Measurements from ENCODE around the gene LOC101059915.
"Not testable (repeated sequence)": the region's sequence is repeated elsewhere in the genome, so short reads cannot be mapped to it uniquely, and the experiment has no call there.

LOC101059915 gene

DNA sequence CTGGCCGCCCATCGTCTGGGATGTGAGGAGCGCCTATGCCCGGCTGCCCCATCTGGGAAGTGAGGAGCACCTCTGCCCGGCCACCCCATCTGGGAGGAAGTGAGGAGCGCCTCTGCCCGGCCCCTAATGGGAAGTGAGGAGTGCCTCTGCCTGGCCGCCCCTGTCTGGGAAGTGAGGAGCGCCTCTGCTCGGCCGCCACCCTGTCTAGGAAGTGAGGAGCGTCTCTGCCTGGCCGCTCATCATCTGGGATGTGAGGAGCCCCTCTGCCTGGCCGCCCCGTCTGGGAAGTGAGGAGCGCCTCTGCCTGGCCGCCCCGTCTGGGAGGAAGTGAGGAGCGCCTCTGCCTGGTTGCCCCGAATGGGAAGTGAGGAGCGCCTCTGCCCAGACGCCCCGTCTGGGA is 8.3 kb downstream of the LOC101059915 start:
- not testable (repeated sequence) for DNase-seq (ENCODE audit: low read depth)

DNA sequence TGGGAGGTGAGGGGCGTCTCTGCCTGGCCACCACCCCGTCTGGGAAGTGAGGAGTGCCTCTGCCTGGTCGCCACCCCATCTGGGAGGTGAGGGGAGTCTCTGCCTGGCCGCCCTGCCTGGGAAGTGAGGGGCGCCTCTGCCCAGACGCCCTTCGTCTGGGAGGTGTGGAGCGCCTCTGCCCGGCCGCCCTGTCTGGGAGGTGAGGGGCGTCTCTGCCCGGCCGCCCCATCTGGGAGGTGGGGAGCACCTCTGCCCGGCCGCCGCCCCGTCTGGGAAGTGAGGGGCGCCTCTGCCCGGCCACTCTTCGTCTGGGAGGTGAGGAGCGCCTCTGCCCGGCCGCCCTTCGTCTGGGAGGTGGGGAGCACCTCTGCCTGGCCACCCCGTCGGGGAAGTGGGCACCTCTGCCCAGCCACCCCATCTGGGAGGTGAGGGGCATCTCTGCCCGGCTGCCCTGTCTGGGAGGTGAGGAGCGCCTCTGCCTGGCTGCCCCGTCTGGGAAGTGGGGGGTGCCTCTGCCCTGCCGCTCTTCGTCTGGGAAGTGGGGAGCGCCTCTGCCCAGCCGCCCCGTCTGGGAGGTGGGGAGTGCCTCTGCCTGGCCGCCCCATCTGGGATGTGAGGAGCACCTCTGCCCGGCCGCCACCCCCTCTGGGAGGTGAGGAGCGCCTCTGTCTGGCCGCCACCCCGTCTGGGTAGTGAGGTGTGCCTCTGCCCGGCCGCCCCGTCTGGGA is 8.9 kb downstream of the LOC101059915 start:
- not testable (repeated sequence) for DNase-seq (ENCODE audit: low read depth)

DNA sequence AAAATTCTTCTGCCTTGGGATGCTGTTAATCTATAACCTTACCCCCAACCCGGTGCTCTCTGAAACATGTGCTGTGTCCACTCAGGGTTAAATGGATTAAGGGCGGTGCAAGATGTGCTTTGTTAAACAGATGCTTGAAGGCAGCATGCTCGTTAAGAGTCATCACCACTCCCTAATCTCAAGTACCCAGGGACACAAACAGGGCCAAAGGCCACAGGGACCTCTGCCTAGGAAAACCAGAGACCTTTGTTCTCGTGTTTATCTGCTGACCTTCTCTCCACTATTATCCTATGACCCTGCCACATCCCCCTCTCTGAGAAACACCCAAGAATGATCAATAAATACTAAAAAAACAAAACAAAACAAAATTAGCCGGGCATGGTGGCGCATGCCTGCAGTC is 9.8 kb downstream of the LOC101059915 start:
- DNase-seq (ENCODE audit: low read depth), result not testable (repeated sequence)

DNA sequence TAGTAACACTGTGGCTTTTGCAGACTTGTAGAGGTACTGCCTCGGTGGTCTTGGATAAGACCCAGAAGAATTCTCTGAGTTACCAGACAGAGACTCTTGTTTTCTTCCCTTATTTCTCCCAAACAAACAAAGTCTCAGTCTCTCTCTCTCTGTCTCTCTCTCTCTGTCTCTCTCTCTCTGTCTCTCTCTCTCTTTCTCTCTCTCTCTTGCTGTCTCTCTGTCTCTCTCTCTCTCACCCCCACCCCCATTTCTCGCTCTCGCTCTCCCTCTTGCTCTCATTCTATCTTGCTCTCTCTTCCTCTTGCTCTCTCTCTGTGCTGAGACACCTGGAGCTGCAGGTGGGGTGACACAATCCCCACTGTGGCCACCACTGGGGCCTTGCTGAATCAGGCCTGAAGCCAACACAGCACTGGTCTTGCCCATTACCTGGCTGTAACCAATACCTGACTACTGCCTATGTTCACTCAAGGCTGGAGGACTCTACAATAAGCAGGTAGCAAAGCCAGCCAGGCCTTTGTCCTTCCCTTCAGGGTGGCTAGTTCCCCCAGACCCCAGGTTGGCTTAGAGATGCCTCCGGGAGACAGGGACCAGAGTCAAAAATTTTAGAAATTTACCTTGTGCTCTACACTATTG is 12.3 kb downstream of the LOC101059915 start:
- no peak for DNase-seq (ENCODE audit: low read depth)

DNA sequence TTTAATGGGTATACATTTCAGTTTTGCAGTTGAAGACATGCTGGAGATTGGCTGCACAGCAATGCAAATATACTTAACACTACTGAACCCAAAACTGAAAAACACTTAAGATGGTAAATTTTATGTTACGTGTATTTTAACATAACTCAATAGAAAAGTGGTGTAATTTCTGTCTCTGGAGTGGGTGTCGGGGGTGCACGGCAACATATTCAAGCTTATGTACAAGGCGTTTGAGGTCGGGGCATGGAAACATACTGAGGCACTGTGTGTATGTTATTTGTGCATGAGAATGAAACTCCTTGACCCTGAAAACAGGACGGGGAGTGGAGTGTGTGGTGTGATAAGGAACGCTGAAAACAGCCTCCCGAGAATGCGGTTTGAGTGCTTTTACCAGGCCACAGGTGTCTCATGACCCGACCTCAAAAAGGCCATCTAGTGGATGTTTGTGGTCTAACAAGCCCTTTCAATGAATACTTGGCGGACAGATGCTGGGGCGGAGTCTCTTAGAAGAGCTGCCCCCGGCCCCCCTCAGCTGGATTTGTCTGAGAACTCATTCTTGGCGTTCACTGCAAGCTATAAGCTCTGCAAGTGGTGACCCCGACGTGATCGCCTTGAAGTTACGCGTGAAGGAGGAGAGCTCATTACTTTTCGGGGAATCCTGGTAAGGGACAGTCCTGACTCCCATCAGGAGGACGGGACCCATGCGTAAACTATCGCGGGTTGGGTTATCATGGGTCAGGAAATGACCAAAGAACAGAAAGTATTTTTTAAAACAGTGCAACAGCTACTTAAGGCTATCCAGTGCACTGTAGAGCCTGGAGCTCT is 29.5 kb downstream of the LOC101059915 start:
- not testable (repeated sequence) for DNase-seq (ENCODE audit: low read depth)

DNA sequence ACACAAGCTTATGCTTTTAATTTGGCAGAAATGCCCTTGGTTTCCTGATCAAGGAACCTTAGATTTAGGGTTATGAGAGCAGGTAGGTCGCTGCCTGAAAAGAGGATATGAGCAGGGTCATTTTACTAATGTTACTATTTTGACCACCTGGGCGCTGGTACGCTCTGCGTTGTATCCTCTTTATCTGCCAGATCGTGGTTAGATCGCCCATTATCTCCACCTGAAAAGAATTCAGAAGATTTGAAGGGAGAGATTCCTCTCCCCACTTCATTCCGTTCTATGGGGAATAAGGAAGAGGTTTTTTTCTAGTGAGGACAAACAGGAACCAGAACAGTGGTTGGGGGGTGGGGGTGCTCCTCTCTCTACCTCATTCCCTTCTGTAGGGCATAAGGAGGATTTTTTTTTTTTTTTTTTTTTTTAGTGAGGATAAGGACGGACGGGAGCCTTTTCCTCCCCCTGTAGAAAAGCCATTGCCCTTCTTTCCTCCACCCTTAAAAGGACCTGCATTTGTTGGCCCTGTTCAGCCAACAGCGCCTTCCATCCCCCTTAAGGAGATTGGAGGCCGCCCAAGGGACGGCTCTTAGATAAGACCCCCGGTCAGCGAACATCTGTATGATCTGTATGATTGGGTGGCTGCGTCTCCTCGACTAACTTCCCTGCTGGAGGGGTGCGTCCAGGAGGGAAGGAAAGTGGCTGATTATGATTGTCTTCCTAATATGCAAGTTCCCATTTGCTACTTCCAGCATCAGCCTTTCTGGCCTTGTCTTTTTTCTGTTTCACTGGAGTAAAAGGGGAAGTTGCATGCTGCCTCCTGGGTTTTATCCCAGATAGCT is 30.3 kb downstream of the LOC101059915 start:
- not testable (repeated sequence) for DNase-seq (ENCODE audit: low read depth)

DNA sequence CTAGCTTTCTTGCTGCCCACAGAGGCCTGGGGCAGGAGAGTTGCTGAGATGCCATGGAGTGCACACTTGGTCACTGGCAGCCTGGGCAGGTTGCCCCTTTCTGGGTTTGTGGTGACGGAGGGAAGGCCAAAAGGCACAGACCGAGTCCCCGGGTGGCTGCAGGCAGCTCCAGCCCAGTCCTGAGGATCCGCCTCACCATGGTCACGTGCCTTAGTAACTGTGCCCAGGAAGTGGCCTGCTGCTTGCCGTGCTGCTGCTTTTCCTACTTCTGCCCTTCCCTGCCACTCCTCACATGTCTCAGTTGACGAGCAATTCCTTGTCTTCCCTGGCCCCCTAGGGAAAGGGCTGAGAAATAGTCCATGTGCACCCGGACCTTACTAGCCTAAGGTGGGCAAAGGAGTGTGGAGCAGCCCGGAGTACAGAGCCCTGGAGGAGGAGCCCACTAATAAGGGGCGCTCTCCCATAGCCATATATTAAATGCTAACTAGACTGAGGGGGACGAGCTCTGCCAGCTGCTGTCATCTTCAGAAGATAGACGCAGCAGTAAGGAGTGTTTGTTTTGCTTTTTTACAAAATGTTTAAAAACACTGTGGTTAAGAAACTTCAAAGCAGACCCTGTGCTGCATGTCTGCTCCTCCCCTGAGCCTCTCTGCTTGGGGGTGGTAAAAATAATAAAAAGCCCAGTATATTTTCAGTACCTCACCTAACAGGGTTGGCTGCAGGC is 31.1 kb downstream of the LOC101059915 start:
- DNase-seq (ENCODE audit: low read depth), result not testable (repeated sequence)

DNA sequence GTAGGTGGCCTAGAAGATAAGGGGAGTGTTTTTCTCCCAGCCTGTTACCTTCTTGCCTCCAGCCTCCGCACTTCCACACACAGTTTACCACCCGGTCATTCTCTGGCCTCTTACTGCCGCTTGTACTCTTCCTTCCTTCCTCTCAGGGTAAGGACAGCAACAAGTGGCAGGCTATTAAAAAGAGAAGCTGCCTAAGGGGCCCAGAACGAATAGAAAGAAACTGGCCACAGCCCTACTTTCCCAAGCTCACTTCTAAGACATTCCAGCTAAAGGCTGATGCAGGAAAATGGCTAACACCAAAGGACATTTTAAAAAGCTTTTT is 31.6 kb downstream of the LOC101059915 start:
- DNase-seq (ENCODE audit: low read depth), result not testable (repeated sequence)

DNA sequence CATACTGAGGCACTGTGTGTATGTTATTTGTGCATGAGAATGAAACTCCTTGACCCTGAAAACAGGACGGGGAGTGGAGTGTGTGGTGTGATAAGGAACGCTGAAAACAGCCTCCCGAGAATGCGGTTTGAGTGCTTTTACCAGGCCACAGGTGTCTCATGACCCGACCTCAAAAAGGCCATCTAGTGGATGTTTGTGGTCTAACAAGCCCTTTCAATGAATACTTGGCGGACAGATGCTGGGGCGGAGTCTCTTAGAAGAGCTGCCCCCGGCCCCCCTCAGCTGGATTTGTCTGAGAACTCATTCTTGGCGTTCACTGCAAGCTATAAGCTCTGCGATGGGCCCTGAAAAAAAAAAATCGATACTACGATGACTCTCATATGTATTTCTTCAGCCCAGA is 35.5 kb downstream of the LOC101059915 start:
- DNase-seq (ENCODE audit: low read depth), result not testable (repeated sequence)

DNA sequence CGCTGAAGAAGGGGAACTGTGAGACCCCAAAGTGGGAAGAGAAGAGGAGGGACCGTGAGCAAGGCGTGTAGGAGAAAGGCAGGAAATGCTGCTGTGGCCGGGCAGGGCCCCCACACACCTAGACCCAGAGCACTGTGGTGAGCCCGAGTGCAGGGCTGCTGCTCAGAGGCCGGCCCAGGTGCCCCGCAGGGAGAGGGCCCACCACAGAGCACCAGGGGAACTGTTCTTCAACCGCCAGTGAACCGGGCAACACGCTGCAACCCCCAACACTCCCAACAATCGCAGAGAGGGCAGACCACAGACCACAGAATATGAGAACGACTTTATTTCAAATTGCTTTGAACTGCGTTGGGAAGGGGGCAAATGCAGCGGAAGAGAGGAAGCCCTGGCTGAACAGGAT is 46.7 kb downstream of the LOC101059915 start:
- DNase-seq (ENCODE audit: low read depth), result not testable (repeated sequence)

DNA sequence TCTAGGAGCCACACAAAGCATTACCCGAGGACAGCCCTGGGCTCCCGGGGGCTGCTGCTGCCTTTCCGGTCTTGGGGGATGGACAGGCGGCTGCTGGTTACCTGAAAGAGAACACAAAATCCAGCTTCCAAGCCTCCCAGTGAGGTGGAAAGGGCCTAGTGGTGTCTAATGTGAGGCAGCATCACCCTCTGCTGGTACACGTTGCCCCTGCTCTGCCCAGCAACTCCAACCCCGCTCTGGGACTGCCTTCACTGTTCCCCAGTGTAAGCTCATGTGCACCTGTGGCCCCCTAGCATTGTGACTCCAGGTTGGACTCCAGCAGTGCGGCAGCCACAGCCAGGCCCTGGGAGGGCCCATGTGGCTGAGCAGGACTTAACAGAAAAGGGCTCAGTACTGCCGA is 48.2 kb downstream of the LOC101059915 start:
- not testable (repeated sequence) for DNase-seq (ENCODE audit: low read depth)

DNA sequence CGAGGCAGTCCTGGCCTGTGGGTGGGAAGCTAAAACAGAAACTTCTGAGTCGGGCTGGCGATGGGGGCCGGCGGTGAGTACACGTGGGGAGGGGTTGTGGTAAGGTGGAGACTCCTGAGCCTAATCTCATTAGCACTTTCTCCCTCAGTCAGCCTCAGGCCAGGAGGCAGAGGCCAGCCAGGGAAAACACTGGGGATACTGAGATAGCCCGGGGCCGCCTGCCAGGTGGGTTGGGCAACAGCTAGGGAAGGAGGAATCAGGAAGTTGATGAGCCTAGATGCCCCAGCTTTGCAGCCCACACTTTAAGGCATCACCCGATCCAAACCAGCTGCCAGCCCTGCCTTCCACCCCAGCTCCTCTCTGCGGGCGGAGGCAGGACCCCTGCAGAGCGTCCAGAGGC is 49.0 kb downstream of the LOC101059915 start:
- DNase-seq (ENCODE audit: low read depth), result not testable (repeated sequence)

DNA sequence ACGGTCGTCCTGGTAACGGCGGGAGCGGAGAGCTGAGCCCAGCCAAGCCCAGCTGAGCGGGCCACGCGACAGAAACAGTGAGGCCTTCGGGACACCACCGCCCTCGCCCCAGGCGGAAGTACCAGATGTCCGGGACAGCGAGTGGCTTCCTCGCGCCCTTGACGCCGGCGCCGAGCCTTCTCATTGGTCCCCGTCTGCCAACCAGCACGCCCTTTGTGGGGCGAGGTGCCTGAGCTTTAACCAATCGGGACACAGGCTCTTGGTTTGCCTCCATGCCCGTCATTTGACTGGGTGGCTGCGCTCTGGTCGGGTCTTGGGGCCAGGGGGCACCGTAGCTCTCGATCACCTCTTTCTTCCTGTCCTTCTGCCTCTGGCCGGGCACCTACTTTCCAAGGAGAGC is 50.8 kb downstream of the LOC101059915 start, which contains the start of gene CXorf49:
CXorf49 (minus strand) TSS at position 101 of the 400 bp plus-strand sequence. CDS start 134 bp downstream, outside the sequence.
- DNase-seq (ENCODE audit: low read depth), result not testable (repeated sequence)

DNA sequence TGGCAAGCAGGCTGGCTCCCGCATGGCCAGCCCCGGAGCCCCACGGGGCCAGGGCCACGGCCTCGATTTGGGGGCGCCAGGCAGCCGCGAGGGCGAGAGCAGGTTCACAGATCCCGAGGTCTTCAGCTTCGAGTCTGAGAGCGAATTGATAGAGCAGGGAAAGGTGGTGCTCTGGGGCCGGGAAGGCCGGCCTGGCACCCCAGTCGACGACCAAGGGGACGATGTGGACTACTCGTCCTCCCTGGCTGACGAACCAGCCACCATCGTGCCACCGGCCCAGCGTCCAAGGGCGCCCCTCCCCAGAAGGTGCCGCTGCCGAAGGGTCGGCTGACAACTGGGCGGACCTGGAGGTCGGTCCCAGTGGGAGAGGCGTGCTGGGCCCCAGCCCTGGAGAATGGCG is 51.8 kb downstream of the LOC101059915 start:
- not testable (repeated sequence) for DNase-seq (ENCODE audit: low read depth)

DNA sequence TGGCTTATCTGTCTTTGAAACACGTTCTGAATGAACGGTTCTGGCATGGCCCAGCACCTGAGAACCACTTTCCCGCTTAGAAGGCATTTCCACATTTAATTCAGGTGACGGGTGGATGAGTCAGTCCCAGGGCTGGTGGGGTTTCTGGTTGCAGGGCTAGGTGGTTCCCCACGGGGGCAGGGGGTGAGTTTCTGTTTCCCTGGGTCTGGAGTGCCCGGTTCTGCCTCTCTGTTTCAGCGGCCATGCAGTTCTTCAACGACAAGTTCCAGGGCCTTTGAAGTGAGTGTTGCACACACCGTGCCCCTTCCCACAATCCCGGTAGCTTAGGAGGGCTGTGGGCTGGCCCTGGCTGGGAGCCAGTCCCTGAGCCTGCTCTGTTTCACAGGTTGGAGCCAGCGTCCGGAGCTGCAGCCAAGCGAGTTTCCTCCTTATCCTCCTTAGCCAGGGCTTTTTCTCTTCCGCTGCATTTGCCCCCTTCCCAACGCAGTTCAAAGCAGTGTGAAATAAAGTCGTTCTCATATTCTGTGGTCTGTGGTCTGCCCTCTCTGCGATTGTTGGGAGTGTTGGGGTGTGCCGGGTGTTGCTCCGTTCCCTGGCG is 53.0 kb downstream of the LOC101059915 start:
- DNase-seq (ENCODE audit: low read depth), result not testable (repeated sequence)

Data from activated T-cell treated with anti-CD3 and anti-CD28 coated beads for 1 hour (primary cell).